Amniotic stem cell (primary cell): ENCODE data around the gene ATP10B.

Source experiments
- DNase-seq: peaks from one replicate; lab custom pipeline; 2025; lab: John Stamatoyannopoulos, UW

The ATP10B gene

GRCh38 chr5:160679567-160680309 lies 172.3 kb downstream of the ATP10B start:
- DNase-seq: no peak

- no peak for DNase-seq
These were observed 176.0 kb downstream of the ATP10B start for GRCh38 chr5:160675988-160676387.

- DNase-seq: no peak
These were observed 177.1 kb downstream of the ATP10B start for GRCh38 chr5:160674901-160675300.

- no peak for DNase-seq
These were observed 179.5 kb downstream of the ATP10B start for GRCh38 chr5:160672521-160672920.

GRCh38 chr5:160668356-160668755 lies 183.7 kb downstream of the ATP10B start:
- DNase-seq: no peak

GRCh38 chr5:160667160-160667559 lies 184.9 kb downstream of the ATP10B start:
- no peak for DNase-seq

GRCh38 chr5:160665460-160665859 lies 186.6 kb downstream of the ATP10B start:
- no peak for DNase-seq

GRCh38 chr5:160660132-160660531 lies 191.9 kb downstream of the ATP10B start:
- no peak for DNase-seq

GRCh38 chr5:160657622-160658458 lies 194.2 kb downstream of the ATP10B start:
- no peak for DNase-seq

- DNase-seq: no peak
These were observed 194.9 kb downstream of the ATP10B start for GRCh38 chr5:160657068-160657507.

GRCh38 chr5:160655717-160656116 lies 196.3 kb downstream of the ATP10B start:
- no peak for DNase-seq

GRCh38 chr5:160651692-160652645 lies 200.0 kb downstream of the ATP10B start:
- no peak for DNase-seq

- DNase-seq: no peak
These were observed 202.7 kb downstream of the ATP10B start for GRCh38 chr5:160649304-160649703.

GRCh38 chr5:160646033-160646432 lies 206.0 kb downstream of the ATP10B start:
- no peak for DNase-seq

GRCh38 chr5:160643616-160644240 lies 208.3 kb downstream of the ATP10B start:
- DNase-seq: no peak

- DNase-seq: no peak
These were observed 210.6 kb downstream of the ATP10B start for GRCh38 chr5:160641405-160641804.

- DNase-seq: no peak
These were observed 211.6 kb downstream of the ATP10B start for GRCh38 chr5:160640406-160640805.

GRCh38 chr5:160638161-160638742 lies 213.8 kb downstream of the ATP10B start:
- no peak for DNase-seq

- no peak for DNase-seq
These were observed 214.5 kb downstream of the ATP10B start for GRCh38 chr5:160637357-160638090.

GRCh38 chr5:160635663-160636062 lies 216.3 kb downstream of the ATP10B start:
- no peak for DNase-seq
